ENCODE results near the gene RRAGD.

GRCh38 chr6:89347825-89348224, 64.2 kb downstream of the RRAGD start:
- TF ChIP-seq RAD21 (IDR thresholded peaks at IDR 0.05; ENCODE audit: low read length) (no peak), MEF2A (IDR thresholded peaks at IDR 0.05; ENCODE audit: borderline replicate concordance, low read depth) (no peak), REST (IDR thresholded peaks at IDR 0.05; ENCODE audit: low read depth, low read length) (no peak), CTCF (IDR thresholded peaks at IDR 0.05) (no peak), POLR2AphosphoS5 (IDR thresholded peaks at IDR 0.05; ENCODE audit: low read depth, low read length) (no peak), EZH2phosphoT487 (IDR thresholded peaks at IDR 0.05; ENCODE audit: borderline replicate concordance, low read depth) (no peak)
